HCT116 (cell line): ENCODE measurements around the gene RAB5A. TPM values are rescaled to one million over a fixed set of nuclear protein-coding genes. Genes with fewer than 3 reads are reported as not detected.

Experiments used
- ATAC-seq: fragments of 200-7000 bp; cut with Tn5 transposase; 2 replicates; pipeline ENCODE4 v1.9.1; 2020; ENCODE audit warnings: mild to moderate bottlenecking, moderate library complexity
- BruUV-seq: library from RNA; stranded (reverse); fragments of 400-500 nt; replicated peaks from 2 replicates; lab custom pipeline; 2021; lab: Mats Ljungman, UMichigan
- CTCF ChIA-PET: fragments of 300-600 bp; sonication (Branson Sonifier 250); formaldehyde crosslinking; loops from one replicate; lab custom pipeline; 2021; ENCODE audit warnings: antibody characterized with exemption; lab: Charles Lee
- POLR2A ChIA-PET: fragments of 300-600, 350-600 bp; sonication (Branson Sonifier 250); formaldehyde crosslinking; loops from one replicate; lab custom pipeline; 2021; ENCODE audit warnings: antibody characterized with exemption; lab: Charles Lee
- RAD21 ChIA-PET, 2 experiments: fragments of 300-600 bp; sonication (Branson Sonifier 250); formaldehyde crosslinking; loops; one replicate each; lab custom pipeline; 2023; ENCODE audit warnings: low total read pairs in 2 of 2; ENCODE audit not compliant: uncharacterized antibody in 2 of 2, unreplicated experiment in 2 of 2, low non-redundant PET in 1 of 2; lab: Charles Lee
- DNase-seq: peaks from one replicate; pipeline ENCODE4 v3.0.0-alpha.2; 2010; ENCODE audit warnings: low read depth, low spot score
- H2AFZ ChIP-seq: fragments of 200-600 bp; shearing (Covaris generic), sonication (generic); 2 replicates; pipeline ENCODE4 v1.6.1; 2017; ENCODE audit warnings: low read depth, mixed run types, mixed read lengths, antibody characterized with exemption, low read length; ENCODE audit not compliant: poor library complexity, severe bottlenecking
- H3K27ac ChIP-seq: 2 replicates; pipeline ENCODE4 v1.5.1; 2012; ENCODE audit warnings: low read depth, low read length
- H3K27me3 ChIP-seq: fragments of 200-600 bp; sonication (generic); 2 replicates; pipeline ENCODE4 v1.6.1; 2016; ENCODE audit warnings: mixed run types, low read length, mixed read lengths; ENCODE audit not compliant: insufficient read depth
- H3K36me3 ChIP-seq, 2 experiments: fragments of 200-500 bp in 1 of 2; fragments of 200-600 bp in 1 of 2; sonication (Bioruptor generic) in 1 of 2; sonication (generic) in 1 of 2; 2 replicates each; pipeline versions ENCODE4 v1.5.1 to v1.6.1; 2014 to 2016; ENCODE audit warnings: low read length in 2 of 2, inconsistent platforms in 1 of 2, mixed read lengths in 1 of 2, mixed run types in 1 of 2; ENCODE audit not compliant: insufficient read depth in 2 of 2, control insufficient read depth in 1 of 2
- H3K4me1 ChIP-seq, 2 experiments: fragments of 200-600 bp in 1 of 2; sonication (generic) in 1 of 2; 2 replicates each; pipeline versions ENCODE4 v1.5.1 to v1.6.1; 2012 to 2017; ENCODE audit warnings: low read length in 2 of 2, inconsistent platforms in 1 of 2, mild to moderate bottlenecking in 1 of 2, mixed read lengths in 1 of 2, mixed run types in 1 of 2, moderate library complexity in 1 of 2; ENCODE audit not compliant: insufficient read depth in 2 of 2, control insufficient read depth in 1 of 2
- H3K4me2 ChIP-seq: fragments of 200-600 bp; sonication (generic); 2 replicates; pipeline ENCODE4 v1.6.1; 2017; ENCODE audit warnings: mixed run types, low read length, mixed read lengths
- H3K4me3 ChIP-seq, 2 experiments: fragments of 200-600 bp in 1 of 2; sonication (generic) in 1 of 2; replicated peaks in 1 of 2; 2 replicates each; pipeline ENCODE4 v1.5.1; 2011 to 2016; ENCODE audit warnings: low read length in 2 of 2, control low read depth in 1 of 2, low read depth in 1 of 2, mild to moderate bottlenecking in 1 of 2, mixed read lengths in 1 of 2, mixed run types in 1 of 2
- H3K79me2 ChIP-seq: fragments of 200-600 bp; sonication (generic); 2 replicates; pipeline ENCODE4 v1.6.1; 2017; ENCODE audit warnings: mild to moderate bottlenecking, mixed run types, low read length, moderate library complexity, mixed read lengths; ENCODE audit not compliant: insufficient read depth
- H3K9ac ChIP-seq: fragments of 200-600 bp; sonication (generic); 2 replicates; pipeline ENCODE4 v1.6.1; 2016; ENCODE audit warnings: low read length, mixed read lengths
- H3K9me2 ChIP-seq: fragments of 200-600 bp; sonication (generic), shearing (Covaris generic); 2 replicates; pipeline ENCODE4 v1.6.1; 2017; ENCODE audit warnings: mixed run types, mild to moderate bottlenecking, moderate library complexity; ENCODE audit not compliant: insufficient read depth
- H3K9me3 ChIP-seq, 2 experiments: fragments of 200-500 bp in 1 of 2; fragments of 200-600 bp in 1 of 2; sonication (Bioruptor generic) in 1 of 2; sonication (generic) in 1 of 2; 2 replicates each; pipeline ENCODE4 v1.6.1; 2014 to 2017; ENCODE audit warnings: low read length in 2 of 2, mixed read lengths in 2 of 2, inconsistent platforms in 1 of 2, low read depth in 1 of 2, mild to moderate bottlenecking in 1 of 2, mixed run types in 1 of 2, moderate library complexity in 1 of 2; ENCODE audit not compliant: control insufficient read depth in 1 of 2, insufficient read depth in 1 of 2
- H4K20me1 ChIP-seq: fragments of 200-600 bp; sonication (generic), shearing (Covaris generic); 2 replicates; pipeline ENCODE4 v1.6.1; 2017; ENCODE audit warnings: mixed run types, mild to moderate bottlenecking, moderate library complexity; ENCODE audit not compliant: insufficient read depth
- CEBPB ChIP-seq: IDR thresholded peaks from 2 replicates; pipeline ENCODE4 v1.6.1; 2012; ENCODE audit warnings: low read depth
- EGR1 ChIP-seq: IDR thresholded peaks from 2 replicates; pipeline ENCODE4 v1.6.1; 2012; ENCODE audit warnings: low read depth
- ELF1 ChIP-seq: IDR thresholded peaks from 2 replicates; pipeline ENCODE4 v1.6.1; 2012; ENCODE audit warnings: low read depth, borderline replicate concordance
- EZH2 ChIP-seq: fragments of 200-600 bp; sonication (generic); IDR thresholded peaks from 2 replicates; pipeline ENCODE4 v1.6.1; 2017; ENCODE audit warnings: antibody characterized with exemption, mixed run types
- EZH2phosphoT487 ChIP-seq: fragments of 200-600 bp; IDR thresholded peaks from 2 replicates; pipeline ENCODE4 v1.6.1; 2018; ENCODE audit warnings: antibody characterized with exemption, borderline replicate concordance
- FOSL1 ChIP-seq: IDR thresholded peaks from 2 replicates; pipeline ENCODE4 v1.6.1; 2012; ENCODE audit warnings: low read depth
- JUND ChIP-seq: IDR thresholded peaks from 2 replicates; pipeline ENCODE4 v1.6.1; 2012
- POLR2A ChIP-seq: IDR thresholded peaks from 2 replicates; pipeline ENCODE4 v1.7.0; 2011; ENCODE audit warnings: borderline replicate concordance; ENCODE audit not compliant: insufficient read depth, insufficient read length; ENCODE audit errors: extremely low read depth
- POLR2AphosphoS5 ChIP-seq: IDR thresholded peaks from 2 replicates; pipeline ENCODE4 v1.6.1; 2011; ENCODE audit warnings: mild to moderate bottlenecking, low read depth, low read length, moderate library complexity
- RAD21 ChIP-seq: IDR thresholded peaks from 2 replicates; pipeline ENCODE4 v1.6.1; 2012; ENCODE audit warnings: low read depth, mild to moderate bottlenecking
- SRF ChIP-seq: IDR thresholded peaks from 2 replicates; pipeline ENCODE4 v1.6.1; 2012; ENCODE audit warnings: low read depth
- TCF7L2 ChIP-seq: IDR thresholded peaks from 2 replicates; pipeline ENCODE4 v1.7.0; 2011; ENCODE audit warnings: borderline replicate concordance, inconsistent platforms; ENCODE audit not compliant: insufficient read depth, insufficient read length; ENCODE audit errors: extremely low read depth
- YY1 ChIP-seq: IDR thresholded peaks from 2 replicates; pipeline ENCODE4 v1.6.1; 2011; ENCODE audit warnings: low read length, low read depth, moderate library complexity, mild to moderate bottlenecking; ENCODE audit not compliant: insufficient replicate concordance; ENCODE audit errors: extremely low read depth
- ZFX ChIP-seq: fragments of 450-650 bp; IDR thresholded peaks from 2 replicates; pipeline ENCODE4 v1.6.1; 2017
- ZNF274 ChIP-seq: fragments of 200-500 bp; sonication (Bioruptor generic); IDR thresholded peaks from 2 replicates; pipeline ENCODE4 v1.6.1; 2014; ENCODE audit warnings: mild to moderate bottlenecking, low read depth, low read length, inconsistent platforms
- intact Hi-C: fragments of 100-400 bp; cut with micrococcal nuclease; formaldehyde crosslinking; loops from 2 replicates; pipeline ENCODE4 v1.10.0; 2022
- total RNA-seq: library from RNA; stranded (reverse); gene quantifications from one replicate; pipeline ENCODE4 v1.2.1, GENCODE V29; 2021; ENCODE audit not compliant: unreplicated experiment
- TF ChIP-seq, protein P1 (sequence below), 3 experiments: fragments of 200-600 bp in 1 of 3; sonication (generic) in 1 of 3; IDR thresholded peaks in 2 of 3; conservative IDR thresholded peaks in 1 of 3; 2 replicates each; pipeline ENCODE4 v1.5.1; 2012 to 2017; ENCODE audit warnings: low read depth in 2 of 3, low read length in 2 of 3, antibody characterized with exemption in 1 of 3, borderline replicate concordance in 1 of 3, control low read depth in 1 of 3, mild to moderate bottlenecking in 1 of 3, mixed read lengths in 1 of 3, mixed run types in 1 of 3, moderate library complexity in 1 of 3; ENCODE audit not compliant: insufficient read depth in 1 of 3
- TF ChIP-seq, protein P2 (sequence below): IDR thresholded peaks from 2 replicates; pipeline ENCODE4 v1.6.1; 2012; ENCODE audit warnings: low read depth
- TF ChIP-seq, protein P3 (sequence below): IDR thresholded peaks from 2 replicates; pipeline ENCODE4 v1.6.1; 2011; ENCODE audit warnings: mild to moderate bottlenecking, low read length, moderate library complexity; ENCODE audit not compliant: insufficient replicate concordance; ENCODE audit errors: extremely low read depth
- TF ChIP-seq, protein P4 (sequence below): IDR thresholded peaks from 2 replicates; pipeline ENCODE4 v1.6.1; 2012

RAB5A gene
- total RNA-seq, 1 experiment from 2014 or later = 45.0 TPM

DNA sequence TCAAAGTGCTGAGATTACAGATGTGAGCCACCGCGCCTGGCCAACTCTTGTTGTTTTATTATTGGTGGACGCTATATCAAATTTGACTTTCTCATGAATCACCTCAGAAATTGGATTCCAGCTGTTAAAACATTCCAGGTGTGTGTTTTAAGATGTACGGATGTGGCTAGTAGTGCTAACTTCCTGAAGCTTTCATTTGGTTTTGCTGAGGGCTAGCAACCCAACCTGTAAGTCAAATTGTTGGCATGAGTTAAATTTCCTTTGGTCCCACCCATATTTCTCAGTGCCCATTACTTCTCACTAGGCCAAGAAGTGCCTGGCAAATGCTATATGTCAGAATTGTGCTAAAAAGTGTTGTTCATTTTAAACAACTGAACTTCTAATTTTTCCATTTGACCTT lies 80.2 kb downstream of the RAB5A start:
- RAD21 ChIA-PET = no interaction called here
- Histone ChIP-seq H3K4me1 (no peaks in the 10 kb centered on the region), H3K9ac (no peak overlapping the region), H3K9me3 (no peaks in the 10 kb centered on the region), H4K20me1 (no peaks in the 10 kb centered on the region), H3K4me2 (no peak overlapping the region), H3K9me2 (no peaks in the 10 kb centered on the region), H3K27me3 (no peaks in the 10 kb centered on the region), H3K27ac (no peak overlapping the region), H3K79me2 (no peaks in the 10 kb centered on the region), H3K4me3 (no peak overlapping the region), H2AFZ (no peak overlapping the region), H3K36me3 (no peaks in the 10 kb centered on the region)
- POLR2A ChIA-PET = no interaction called here
- no peak for DNase-seq
- ATAC-seq = no peak
- TF ChIP-seq ZFX (no peak), YY1 (no peak), ELF1 (no peak), FOSL1 (no peak), POLR2AphosphoS5 (no peak), EGR1 (no peak), ZNF274 (no peak), EZH2 (no peak), RAD21 (no peak), JUND (no peak), EZH2phosphoT487 (no peak), TCF7L2 (no peak), POLR2A (no peak), CEBPB (no peak), SRF (no peak)
- TF ChIP-seq, protein P1, sequence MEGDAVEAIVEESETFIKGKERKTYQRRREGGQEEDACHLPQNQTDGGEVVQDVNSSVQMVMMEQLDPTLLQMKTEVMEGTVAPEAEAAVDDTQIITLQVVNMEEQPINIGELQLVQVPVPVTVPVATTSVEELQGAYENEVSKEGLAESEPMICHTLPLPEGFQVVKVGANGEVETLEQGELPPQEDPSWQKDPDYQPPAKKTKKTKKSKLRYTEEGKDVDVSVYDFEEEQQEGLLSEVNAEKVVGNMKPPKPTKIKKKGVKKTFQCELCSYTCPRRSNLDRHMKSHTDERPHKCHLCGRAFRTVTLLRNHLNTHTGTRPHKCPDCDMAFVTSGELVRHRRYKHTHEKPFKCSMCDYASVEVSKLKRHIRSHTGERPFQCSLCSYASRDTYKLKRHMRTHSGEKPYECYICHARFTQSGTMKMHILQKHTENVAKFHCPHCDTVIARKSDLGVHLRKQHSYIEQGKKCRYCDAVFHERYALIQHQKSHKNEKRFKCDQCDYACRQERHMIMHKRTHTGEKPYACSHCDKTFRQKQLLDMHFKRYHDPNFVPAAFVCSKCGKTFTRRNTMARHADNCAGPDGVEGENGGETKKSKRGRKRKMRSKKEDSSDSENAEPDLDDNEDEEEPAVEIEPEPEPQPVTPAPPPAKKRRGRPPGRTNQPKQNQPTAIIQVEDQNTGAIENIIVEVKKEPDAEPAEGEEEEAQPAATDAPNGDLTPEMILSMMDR (IDR thresholded peaks at IDR 0.05 in 2 of 3, conservative IDR thresholded peaks at IDR 0.05 in 1 of 3; ENCODE audit: borderline replicate concordance in 1 of 3, insufficient read depth in 1 of 3, low read depth in 2 of 3, low read length in 2 of 3) = no peak
- TF ChIP-seq, protein P2, sequence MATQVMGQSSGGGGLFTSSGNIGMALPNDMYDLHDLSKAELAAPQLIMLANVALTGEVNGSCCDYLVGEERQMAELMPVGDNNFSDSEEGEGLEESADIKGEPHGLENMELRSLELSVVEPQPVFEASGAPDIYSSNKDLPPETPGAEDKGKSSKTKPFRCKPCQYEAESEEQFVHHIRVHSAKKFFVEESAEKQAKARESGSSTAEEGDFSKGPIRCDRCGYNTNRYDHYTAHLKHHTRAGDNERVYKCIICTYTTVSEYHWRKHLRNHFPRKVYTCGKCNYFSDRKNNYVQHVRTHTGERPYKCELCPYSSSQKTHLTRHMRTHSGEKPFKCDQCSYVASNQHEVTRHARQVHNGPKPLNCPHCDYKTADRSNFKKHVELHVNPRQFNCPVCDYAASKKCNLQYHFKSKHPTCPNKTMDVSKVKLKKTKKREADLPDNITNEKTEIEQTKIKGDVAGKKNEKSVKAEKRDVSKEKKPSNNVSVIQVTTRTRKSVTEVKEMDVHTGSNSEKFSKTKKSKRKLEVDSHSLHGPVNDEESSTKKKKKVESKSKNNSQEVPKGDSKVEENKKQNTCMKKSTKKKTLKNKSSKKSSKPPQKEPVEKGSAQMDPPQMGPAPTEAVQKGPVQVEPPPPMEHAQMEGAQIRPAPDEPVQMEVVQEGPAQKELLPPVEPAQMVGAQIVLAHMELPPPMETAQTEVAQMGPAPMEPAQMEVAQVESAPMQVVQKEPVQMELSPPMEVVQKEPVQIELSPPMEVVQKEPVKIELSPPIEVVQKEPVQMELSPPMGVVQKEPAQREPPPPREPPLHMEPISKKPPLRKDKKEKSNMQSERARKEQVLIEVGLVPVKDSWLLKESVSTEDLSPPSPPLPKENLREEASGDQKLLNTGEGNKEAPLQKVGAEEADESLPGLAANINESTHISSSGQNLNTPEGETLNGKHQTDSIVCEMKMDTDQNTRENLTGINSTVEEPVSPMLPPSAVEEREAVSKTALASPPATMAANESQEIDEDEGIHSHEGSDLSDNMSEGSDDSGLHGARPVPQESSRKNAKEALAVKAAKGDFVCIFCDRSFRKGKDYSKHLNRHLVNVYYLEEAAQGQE = no peak
- TF ChIP-seq, protein P3, sequence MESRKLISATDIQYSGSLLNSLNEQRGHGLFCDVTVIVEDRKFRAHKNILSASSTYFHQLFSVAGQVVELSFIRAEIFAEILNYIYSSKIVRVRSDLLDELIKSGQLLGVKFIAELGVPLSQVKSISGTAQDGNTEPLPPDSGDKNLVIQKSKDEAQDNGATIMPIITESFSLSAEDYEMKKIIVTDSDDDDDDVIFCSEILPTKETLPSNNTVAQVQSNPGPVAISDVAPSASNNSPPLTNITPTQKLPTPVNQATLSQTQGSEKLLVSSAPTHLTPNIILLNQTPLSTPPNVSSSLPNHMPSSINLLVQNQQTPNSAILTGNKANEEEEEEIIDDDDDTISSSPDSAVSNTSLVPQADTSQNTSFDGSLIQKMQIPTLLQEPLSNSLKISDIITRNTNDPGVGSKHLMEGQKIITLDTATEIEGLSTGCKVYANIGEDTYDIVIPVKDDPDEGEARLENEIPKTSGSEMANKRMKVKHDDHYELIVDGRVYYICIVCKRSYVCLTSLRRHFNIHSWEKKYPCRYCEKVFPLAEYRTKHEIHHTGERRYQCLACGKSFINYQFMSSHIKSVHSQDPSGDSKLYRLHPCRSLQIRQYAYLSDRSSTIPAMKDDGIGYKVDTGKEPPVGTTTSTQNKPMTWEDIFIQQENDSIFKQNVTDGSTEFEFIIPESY = no peak
- TF ChIP-seq, protein P4, sequence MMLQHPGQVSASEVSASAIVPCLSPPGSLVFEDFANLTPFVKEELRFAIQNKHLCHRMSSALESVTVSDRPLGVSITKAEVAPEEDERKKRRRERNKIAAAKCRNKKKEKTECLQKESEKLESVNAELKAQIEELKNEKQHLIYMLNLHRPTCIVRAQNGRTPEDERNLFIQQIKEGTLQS = no peak
- CTCF ChIA-PET = no interaction called here
- intact Hi-C loops = no loop called here
- no TSS peak for BruUV-seq
